Measurements from ENCODE around the gene IQSEC1. TPM values are rescaled to one million over a fixed set of nuclear protein-coding genes. Genes with fewer than 3 reads are reported as not detected.

IQSEC1 gene
- total and polyA plus RNA-seq, 2 of the 8 experiments (the other 6 are each of a cell fraction or from before 2014, with no cell fraction given): 6.8 to 28.8 TPM

GRCh38 chr3:12991481-12991837 is 81.8 kb downstream of the IQSEC1 start:
- Histone ChIP-seq H2BK5ac (ENCODE audit: low read depth, low read length) (no peak overlapping the region), H3K23me2 (ENCODE audit: low read depth, low read length) (peaks cover 16% of the 10 kb centered on the region; the same call in 1 of the 2 replicates), H3K56ac (replicated peaks; ENCODE audit: insufficient read length, low read depth, low read length) (no peak overlapping the region), H3K4me3 (ENCODE audit: extremely low read depth in 1 of 4, insufficient read depth in 2 of 4, low read depth in 3 of 4, low read length in 4 of 4) (no peak overlapping the region), H4K8ac (ENCODE audit: extremely low read depth, insufficient read depth, low read length) (no peak overlapping the region), H2AFZ (ENCODE audit: low read length) (no peak overlapping the region), H3K4me1 (replicated peaks in 1 of 4; ENCODE audit: control insufficient read depth in 3 of 4, insufficient read depth in 4 of 4, low read length in 3 of 4) (peaks cover 0 to 22% (median 16%) of the 10 kb centered on the region in 4 experiments; a peak in 6 of 7 replicates), H2AK5ac (ENCODE audit: low read depth, low read length) (no peak overlapping the region), H2BK20ac (ENCODE audit: low read length) (no peak overlapping the region), H4K5ac (ENCODE audit: insufficient read length, low read depth, low read length) (no peak overlapping the region), H2BK15ac (ENCODE audit: low read length) (no peak overlapping the region), H3K36me3 (ENCODE audit: control insufficient read depth in 2 of 4, insufficient read depth in 4 of 4, low read length in 3 of 4) (no peaks in the 10 kb centered on the region), H3K27ac (ENCODE audit: low read depth, low read length) (no peak overlapping the region), H3K4ac (replicated peaks; ENCODE audit: insufficient read length, low read depth, low read length) (no peak overlapping the region), H3K18ac (ENCODE audit: extremely low read depth, low read length) (no peak overlapping the region), H3K9me3 (ENCODE audit: insufficient read depth in 2 of 2, low read depth in 1 of 2, low read length in 1 of 2) (peaks cover 0 to 5% of the 10 kb centered on the region in 2 experiments; a peak in 2 of 4 replicates), H3K14ac (ENCODE audit: insufficient read length) (no peak overlapping the region), H4K91ac (replicated peaks; ENCODE audit: insufficient read length, low read length) (no peak overlapping the region), H3K9ac (replicated peaks in 1 of 4; ENCODE audit: extremely low read depth in 1 of 4, low read depth in 3 of 4, low read length in 3 of 4) (no peak overlapping the region), H2BK12ac (ENCODE audit: low read depth, low read length) (no peak overlapping the region), H3K79me1 (ENCODE audit: low read depth, low read length) (peaks cover 2% of the 10 kb centered on the region; the same call in 1 of the 2 replicates), H3K23ac (ENCODE audit: insufficient read length) (no peak overlapping the region), H3K4me2 (ENCODE audit: insufficient read depth in 1 of 2, low read depth in 2 of 2, low read length in 2 of 2) (no peak overlapping the region), H4K20me1 (replicated peaks in 1 of 2; ENCODE audit: control insufficient read depth in 1 of 2, insufficient read depth in 2 of 2, low read length in 2 of 2) (peaks cover 3% of the 10 kb centered on the region in 2 experiments), H2BK120ac (replicated peaks; ENCODE audit: low read depth, low read length) (no peak overlapping the region), H3K79me2 (ENCODE audit: control insufficient read depth in 1 of 2, insufficient read depth in 2 of 2, low read length in 2 of 2) (no peaks in the 10 kb centered on the region), H3K27me3 (replicated peaks in 1 of 4; ENCODE audit: control insufficient read depth in 3 of 4, extremely low read depth in 1 of 4, insufficient read depth in 3 of 4, low read length in 3 of 4) (peaks cover 0 to 12% (median 8%) of the 10 kb centered on the region in 4 experiments; a peak in 3 of 7 replicates)
- WGBS, 2 experiments (ENCODE audit: extremely low coverage in 1 of 2, insufficient coverage in 1 of 2, insufficient read length in 1 of 2, insufficient replicate concordance in 2 of 2, low coverage in 1 of 2, low lambda C conversion rate in 2 of 2, missing lambda C conversion rate in 1 of 2): 73% methylated on average over 2 of the region's 2 CpGs; no CpG with 5 or more reads in 1 of the 2 experiments
- POLR2A ChIA-PET (ENCODE audit: partially characterized antibody): interaction anchor here (1.6 kb wide), 1 partner anchor 9 kb away, joined by 3 read pairs; no protein-coding TSS in a partner anchor
- FAIRE-seq (no peak), DNase-seq (ENCODE audit: low read depth in 1 of 2, low spot score in 2 of 2) (no peak)
- CTCF ChIA-PET (ENCODE audit: partially characterized antibody): interaction anchor here (1.1 to 6.3 kb wide), 4 partner anchors 9 to 30 kb away, joined by 3 to 73 read pairs (median 8); no protein-coding TSS in a partner anchor
- TF ChIP-seq EZH2 (IDR thresholded peaks at IDR 0.05; ENCODE audit: low read depth, low read length, severe bottlenecking): no peak
- TF ChIP-seq SRF (IDR thresholded peaks at IDR 0.05; ENCODE audit: low read depth, low read length): no peak
- TF ChIP-seq FOSL1 (IDR thresholded peaks at IDR 0.05; ENCODE audit: insufficient read depth, low read depth, low read length): no peak
- TF ChIP-seq HDAC6 (IDR thresholded peaks at IDR 0.05; ENCODE audit: low read depth, low read length): no peak
- no peak for TF ChIP-seq KDM4A (IDR thresholded peaks at IDR 0.05; ENCODE audit: low read depth, low read length, severe bottlenecking)
- TF ChIP-seq GABPA (IDR thresholded peaks at IDR 0.05; ENCODE audit: borderline replicate concordance, insufficient read depth, low read length): no peak
- TF ChIP-seq TEAD4 (IDR thresholded peaks at IDR 0.05; ENCODE audit: low read depth, low read length): no peak
- no peak for TF ChIP-seq SIRT6 (IDR thresholded peaks at IDR 0.05; ENCODE audit: low read length)
- TF ChIP-seq KDM1A (IDR thresholded peaks at IDR 0.05; ENCODE audit: borderline replicate concordance, low read length): no peak
- no peak for TF ChIP-seq CBX5 (IDR thresholded peaks at IDR 0.05; ENCODE audit: low read depth, low read length)
- no peak for TF ChIP-seq PHF8 (conservative IDR thresholded peaks at IDR 0.05; ENCODE audit: low read depth, low read length)
